SK-N-SH (cell line): ENCODE measurements around the gene EEF2. TPM values are rescaled to one million over a fixed set of nuclear protein-coding genes. Genes with fewer than 3 reads are reported as not detected.

Experiments
- CTCF ChIA-PET: fragments of 300-600, 350-600 bp; formaldehyde crosslinking; extraction: SDS; loops from one replicate; lab custom pipeline; 2021; lab: Yijun Ruan, JAX
- POLR2A ChIA-PET: fragments of 350-600 bp; sonication (Branson Sonifier 250); formaldehyde crosslinking; extraction: SDS; loops from one replicate; lab custom pipeline; 2020; ENCODE audit warnings: antibody characterized with exemption, inconsistent platforms; lab: Yijun Ruan, JAX
- DNase-seq: peaks from one replicate; pipeline ENCODE4 v3.0.0; 2012
- H2AFZ ChIP-seq: fragments of 200-600 bp; sonication (generic); 2 replicates; pipeline ENCODE4 v1.8.1; 2016; ENCODE audit warnings: antibody characterized with exemption, mild to moderate bottlenecking, low read depth
- H3F3A ChIP-seq: fragments of 200-600 bp; sonication (generic); replicated peaks from 2 replicates; pipeline ENCODE3; 2016; ENCODE audit warnings: antibody characterized with exemption, mild to moderate bottlenecking; ENCODE audit not compliant: insufficient read depth
- H3K27ac ChIP-seq, 2 experiments: fragments of 200-500 bp in 1 of 2; fragments of 200-600 bp in 1 of 2; sonication (Bioruptor generic) in 1 of 2; sonication (generic), shearing (Covaris generic) in 1 of 2; 2 replicates each; pipeline versions ENCODE4 v1.5.1 to v1.6.1; 2014 to 2016; ENCODE audit warnings: low read depth in 2 of 2, inconsistent platforms in 1 of 2, low read length in 1 of 2, mild to moderate bottlenecking in 1 of 2, mixed read lengths in 1 of 2
- H3K27me3 ChIP-seq: fragments of 200-600 bp; sonication (generic), shearing (Covaris generic); 2 replicates; pipeline ENCODE4 v1.6.1; 2016; ENCODE audit warnings: mixed run types; ENCODE audit not compliant: insufficient read depth
- H3K36me3 ChIP-seq, 2 experiments: fragments of 200-500 bp in 1 of 2; fragments of 200-600 bp in 1 of 2; sonication (Bioruptor generic) in 1 of 2; sonication (generic) in 1 of 2; replicated peaks in 1 of 2; 2 replicates each; pipeline versions ENCODE3 to v1.5.1; 2014 to 2016; ENCODE audit warnings: low read length in 1 of 2, mild to moderate bottlenecking in 1 of 2; ENCODE audit not compliant: insufficient read depth in 2 of 2, control insufficient read depth in 1 of 2
- H3K4me1 ChIP-seq, 2 experiments: fragments of 200-500 bp in 1 of 2; fragments of 200-600 bp in 1 of 2; sonication (Bioruptor generic) in 1 of 2; sonication (generic), shearing (Covaris generic) in 1 of 2; 2 replicates each; pipeline versions ENCODE4 v1.5.1 to v1.6.1; 2014 to 2016; ENCODE audit warnings: low read depth in 1 of 2, low read length in 1 of 2, mixed run types in 1 of 2; ENCODE audit not compliant: insufficient read depth in 2 of 2, control insufficient read depth in 1 of 2
- H3K4me2 ChIP-seq: fragments of 200-600 bp; sonication (generic), shearing (Covaris generic); 2 replicates; pipeline ENCODE4 v1.6.1; 2017; ENCODE audit warnings: mixed run types
- H3K4me3 ChIP-seq, 2 experiments: fragments of 200-500 bp in 1 of 2; fragments of 200-600 bp in 1 of 2; sonication (Bioruptor generic) in 1 of 2; sonication (generic), shearing (Covaris generic) in 1 of 2; 2 replicates each; pipeline versions ENCODE4 v1.5.1 to v1.8.1; 2014 to 2016; ENCODE audit warnings: low read depth in 2 of 2, inconsistent platforms in 1 of 2, low read length in 1 of 2, mild to moderate bottlenecking in 1 of 2, mixed read lengths in 1 of 2, moderate library complexity in 1 of 2
- H3K79me2 ChIP-seq: fragments of 200-600 bp; sonication (generic); 2 replicates; pipeline ENCODE4 v1.8.1; 2017; ENCODE audit warnings: mild to moderate bottlenecking; ENCODE audit not compliant: insufficient read depth
- H3K9ac ChIP-seq: fragments of 200-600 bp; sonication (generic); 2 replicates; pipeline ENCODE4 v1.6.1; 2017; ENCODE audit warnings: mixed run types
- H3K9me2 ChIP-seq: fragments of 200-600 bp; sonication (generic); 2 replicates; pipeline ENCODE4 v1.6.1; 2017; ENCODE audit warnings: mixed run types
- H3K9me3 ChIP-seq: fragments of 200-600 bp; sonication (generic); 2 replicates; pipeline ENCODE4 v1.6.1; 2017; ENCODE audit warnings: mixed run types, mild to moderate bottlenecking, moderate library complexity
- H4K20me1 ChIP-seq: fragments of 200-600 bp; sonication (generic); 2 replicates; pipeline ENCODE4 v1.6.1; 2017; ENCODE audit warnings: mild to moderate bottlenecking, mixed run types; ENCODE audit not compliant: insufficient read depth
- EP300 ChIP-seq, 2 experiments: IDR thresholded peaks; 2 replicates each; pipeline versions ENCODE4 v1.4.0 to v1.6.1; 2012; ENCODE audit warnings: borderline replicate concordance in 1 of 2, low read depth in 1 of 2, low read length in 1 of 2
- FOXM1 ChIP-seq: IDR thresholded peaks from 2 replicates; pipeline ENCODE4 v1.4.0; 2012; ENCODE audit warnings: low read depth, mild to moderate bottlenecking
- GATA2 ChIP-seq: sonication (generic); formaldehyde crosslinking; IDR thresholded peaks from 2 replicates; pipeline ENCODE4 v1.5.0; 2020; ENCODE audit warnings: mild to moderate bottlenecking, missing genetic modification reagents
- MXI1 ChIP-seq: IDR thresholded peaks from 2 replicates; pipeline ENCODE4 v1.6.1; 2012; ENCODE audit warnings: mild to moderate bottlenecking, low read depth, low read length, improper control_type of control experiment
- NFIC ChIP-seq: IDR thresholded peaks from 2 replicates; pipeline ENCODE4 v1.4.0; 2012; ENCODE audit warnings: borderline replicate concordance
- RAD21 ChIP-seq: IDR thresholded peaks from 2 replicates; pipeline ENCODE4 v1.6.1; 2012; ENCODE audit warnings: mild to moderate bottlenecking, low read length
- RFX5 ChIP-seq: IDR thresholded peaks from 2 replicates; pipeline ENCODE4 v1.6.1; 2012; ENCODE audit warnings: mild to moderate bottlenecking, improper control_type of control experiment, low read length
- RXRA ChIP-seq: IDR thresholded peaks from 2 replicates; pipeline ENCODE4 v1.4.0; 2012; ENCODE audit warnings: low read depth, mild to moderate bottlenecking, borderline replicate concordance
- SIN3A ChIP-seq: IDR thresholded peaks from 2 replicates; pipeline ENCODE4 v1.6.1; 2012; ENCODE audit warnings: low read depth, mild to moderate bottlenecking, low read length, moderate library complexity, borderline replicate concordance
- SMC3 ChIP-seq: IDR thresholded peaks from 2 replicates; pipeline ENCODE4 v1.6.1; 2012; ENCODE audit warnings: low read depth, low read length, improper control_type of control experiment
- WGBS: methylation state at CpG from one replicate; pipeline ENCODE4 v1.1.6; 2017; ENCODE audit warnings: low lambda C conversion rate; 5-methylcytosine and 5-hydroxymethylcytosine counted together
- polyA plus RNA-seq, 3 experiments: library from polyadenylated mRNA; depleted of rRNA; stranded (reverse); fragments of >200 nt; gene quantifications; 2 replicates each; pipeline ENCODE4 v1.2.3, GENCODE V29; 2012
- TF ChIP-seq, protein P1 (sequence below): fragments of 150-350 bp; IDR thresholded peaks from 2 replicates; pipeline ENCODE4 v1.6.1; 2016; ENCODE audit warnings: mild to moderate bottlenecking, low read depth, low read length

EEF2 gene
- polyA plus RNA-seq, 1 of the 3 experiments (the other 2 are of a cell fraction) = 1,553 TPM

DNA sequence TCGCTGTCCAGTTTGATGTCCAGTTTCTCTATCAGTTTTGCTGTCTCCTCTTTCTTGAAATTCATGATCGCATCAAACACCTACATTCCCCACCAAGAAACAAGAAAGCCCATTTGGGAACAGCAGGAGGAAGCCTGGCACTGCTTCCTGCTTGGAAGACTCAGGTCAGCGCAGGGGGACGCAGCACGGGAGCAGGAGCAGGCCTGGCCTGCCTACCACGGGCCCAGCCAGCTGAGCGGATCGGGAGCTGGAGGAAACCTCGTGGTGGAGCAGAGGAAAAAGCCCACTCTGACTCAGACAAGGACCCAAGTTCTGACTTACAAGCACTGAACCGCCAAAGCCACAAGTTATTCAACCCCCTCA is 3.9 kb downstream of the EEF2 start:
- H3K27ac ChIP-seq = no peak overlapping the region; a peak in 1 of 4 replicates
- H3K9me3 ChIP-seq = no peaks in the 10 kb centered on the region
- no peak overlapping the region for H2AFZ ChIP-seq
- peaks cover 88% of the 10 kb centered on the region for H4K20me1 ChIP-seq
- peaks cover 15 to 29% of the 10 kb centered on the region in 2 experiments for H3K4me1 ChIP-seq
- no peak for TF ChIP-seq MXI1
- TF ChIP-seq SMC3 = no peak
- no peak for TF ChIP-seq EP300 (IDR thresholded peaks at IDR 0.05; ENCODE audit: borderline replicate concordance in 1 of 2, low read depth in 1 of 2, low read length in 1 of 2)
- no peak for TF ChIP-seq SIN3A
- TF ChIP-seq RXRA = no peak
- no peak for TF ChIP-seq FOXM1
- TF ChIP-seq, protein P1, sequence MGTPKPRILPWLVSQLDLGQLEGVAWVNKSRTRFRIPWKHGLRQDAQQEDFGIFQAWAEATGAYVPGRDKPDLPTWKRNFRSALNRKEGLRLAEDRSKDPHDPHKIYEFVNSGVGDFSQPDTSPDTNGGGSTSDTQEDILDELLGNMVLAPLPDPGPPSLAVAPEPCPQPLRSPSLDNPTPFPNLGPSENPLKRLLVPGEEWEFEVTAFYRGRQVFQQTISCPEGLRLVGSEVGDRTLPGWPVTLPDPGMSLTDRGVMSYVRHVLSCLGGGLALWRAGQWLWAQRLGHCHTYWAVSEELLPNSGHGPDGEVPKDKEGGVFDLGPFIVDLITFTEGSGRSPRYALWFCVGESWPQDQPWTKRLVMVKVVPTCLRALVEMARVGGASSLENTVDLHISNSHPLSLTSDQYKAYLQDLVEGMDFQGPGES = no peak
- TF ChIP-seq NFIC = no peak
- TF ChIP-seq RAD21 = no peak
- TF ChIP-seq, all 33 proteins: peak for 0
- H3K27me3 ChIP-seq = no peaks in the 10 kb centered on the region
- no peak overlapping the region for H3K4me2 ChIP-seq
- no peaks in the 10 kb centered on the region for H3K9me2 ChIP-seq
- peaks cover 77 to 78% of the 10 kb centered on the region in 2 experiments for H3K36me3 ChIP-seq
- no peak overlapping the region; a peak in 1 of 4 replicates for H3K4me3 ChIP-seq
- no peak for DNase-seq
- peaks cover 62% of the 10 kb centered on the region for H3F3A ChIP-seq
- ChIA-PET CTCF (interaction anchor here (1.2 kb wide), 1 partner anchor 10 kb away, joined by 3 read pairs; the partner anchor contains the start of gene DAPK3), POLR2A (interaction anchor here (6.8 kb wide), 1 partner anchor 10 kb away, joined by 60 read pairs; the partner anchor contains the start of gene DAPK3)
- 99% methylated on average over 9 of the region's 10 CpGs for WGBS
- no peak overlapping the region for H3K9ac ChIP-seq
- peaks cover 81% of the 10 kb centered on the region for H3K79me2 ChIP-seq

DNA sequence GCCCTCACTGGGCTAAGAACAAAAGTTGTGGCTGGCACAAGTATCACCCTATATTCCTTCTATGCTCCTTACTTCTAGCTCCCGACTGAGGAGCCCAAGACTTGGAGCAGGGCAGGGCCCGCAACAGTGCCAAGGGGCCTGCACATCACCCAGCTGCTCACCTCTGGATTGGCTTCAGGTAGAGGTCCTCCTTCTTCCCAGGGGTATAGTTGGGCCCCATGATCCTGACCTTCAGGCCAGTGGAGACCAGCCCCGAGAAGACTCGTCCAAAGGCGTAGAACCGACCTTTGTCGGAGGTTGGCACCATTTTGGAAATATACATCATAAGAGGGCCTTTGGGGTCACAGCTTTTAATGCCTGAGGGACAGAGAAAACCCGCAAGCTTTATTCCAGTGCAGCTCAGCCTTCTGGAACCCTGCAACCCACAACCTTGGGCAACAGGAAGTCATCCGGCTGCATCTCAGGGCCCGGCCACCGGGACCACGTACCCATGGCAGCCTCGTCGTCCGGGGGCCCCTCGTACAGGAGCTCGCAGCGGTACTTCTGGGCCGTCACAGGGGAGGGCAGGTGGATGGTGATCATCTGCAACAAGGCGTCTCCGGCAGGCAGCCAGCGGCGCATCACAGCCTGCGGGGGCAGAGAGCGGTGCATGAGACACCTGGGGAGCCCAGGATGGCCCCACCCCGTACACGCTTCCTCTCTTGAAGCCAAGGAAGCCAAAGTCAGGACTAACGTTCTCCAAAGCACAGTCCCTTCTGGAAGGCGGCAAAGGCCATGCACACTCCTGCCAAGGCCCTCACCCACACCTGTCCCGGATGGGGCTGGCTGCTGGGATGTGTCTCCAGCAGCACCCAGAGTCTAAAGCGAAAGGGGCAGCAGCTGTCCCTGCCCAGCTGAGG is 4.7 kb downstream of the EEF2 start:
- no peak for TF ChIP-seq RFX5
- TF ChIP-seq GATA2 = no peak
- Histone ChIP-seq H3K4me1 (peaks cover 15 to 24% of the 10 kb centered on the region in 2 experiments), H3K4me2 (no peak overlapping the region), H3K27me3 (no peaks in the 10 kb centered on the region), H3K9ac (no peak overlapping the region), H3K27ac (no peak overlapping the region; a peak in 1 of 4 replicates), H3K36me3 (peaks cover 84 to 85% of the 10 kb centered on the region in 2 experiments), H3K9me2 (no peaks in the 10 kb centered on the region), H4K20me1 (peaks cover 96% of the 10 kb centered on the region), H3K9me3 (no peaks in the 10 kb centered on the region), H3F3A (peaks cover 66% of the 10 kb centered on the region), H3K4me3 (peak overlapping the region in 1 of 2 experiments; percentile 3; a peak in 1 of 4 replicates), H2AFZ (no peak overlapping the region), H3K79me2 (peaks cover 81% of the 10 kb centered on the region)
- 94% methylated on average over 20 of the region's 31 CpGs for WGBS
- CTCF ChIA-PET = interaction anchor here (1.2 to 3.6 kb wide), 2 partner anchors 7 to 9 kb away, joined by 3 to 15 read pairs; partner anchors contain the start of gene DAPK3
- peak; percentile 22 for DNase-seq
- POLR2A ChIA-PET = interaction anchor here (0.5 to 6.8 kb wide), 2 partner anchors 9 to 42 kb away, joined by 6 to 60 read pairs; partner anchors contain the start of gene DAPK3
